GM21576 (cell line): Measurements from ENCODE around the gene SORBS1.

Experiments
- ATAC-seq: cut with Tn5 transposase; IDR thresholded peaks from one replicate; pipeline ENCODE4 v1.9.1; 2021; ENCODE audit warnings: mild to moderate bottlenecking, moderate library complexity; ENCODE audit not compliant: unreplicated experiment

The SORBS1 gene

GRCh38 chr10:95566136-95566535 is 5.0 kb upstream of the SORBS1 start:
- ATAC-seq = no peak

GRCh38 chr10:95565336-95565735 is 4.2 kb upstream of the SORBS1 start:
- no peak for ATAC-seq

DNA sequence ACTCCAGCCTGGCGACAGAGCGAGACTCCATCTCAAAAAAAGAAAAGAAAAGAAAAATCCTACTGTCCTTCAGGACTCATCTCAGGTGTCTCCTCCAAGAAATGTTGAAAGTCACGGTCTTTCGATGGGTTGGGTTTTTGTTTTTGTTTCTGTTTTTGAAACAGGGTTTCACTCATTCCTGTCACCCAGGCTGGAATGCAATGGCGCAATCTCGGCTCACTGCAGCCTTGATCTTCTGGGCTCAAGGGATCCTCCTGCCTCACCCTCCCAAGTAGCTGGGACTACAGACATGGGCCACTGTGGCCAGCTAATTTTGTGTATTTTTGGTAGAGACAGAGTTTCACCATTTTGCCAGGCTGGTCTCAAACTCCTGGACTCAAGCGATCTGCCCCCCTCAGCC is 3.1 kb upstream of the SORBS1 start:
- no peak for ATAC-seq

DNA sequence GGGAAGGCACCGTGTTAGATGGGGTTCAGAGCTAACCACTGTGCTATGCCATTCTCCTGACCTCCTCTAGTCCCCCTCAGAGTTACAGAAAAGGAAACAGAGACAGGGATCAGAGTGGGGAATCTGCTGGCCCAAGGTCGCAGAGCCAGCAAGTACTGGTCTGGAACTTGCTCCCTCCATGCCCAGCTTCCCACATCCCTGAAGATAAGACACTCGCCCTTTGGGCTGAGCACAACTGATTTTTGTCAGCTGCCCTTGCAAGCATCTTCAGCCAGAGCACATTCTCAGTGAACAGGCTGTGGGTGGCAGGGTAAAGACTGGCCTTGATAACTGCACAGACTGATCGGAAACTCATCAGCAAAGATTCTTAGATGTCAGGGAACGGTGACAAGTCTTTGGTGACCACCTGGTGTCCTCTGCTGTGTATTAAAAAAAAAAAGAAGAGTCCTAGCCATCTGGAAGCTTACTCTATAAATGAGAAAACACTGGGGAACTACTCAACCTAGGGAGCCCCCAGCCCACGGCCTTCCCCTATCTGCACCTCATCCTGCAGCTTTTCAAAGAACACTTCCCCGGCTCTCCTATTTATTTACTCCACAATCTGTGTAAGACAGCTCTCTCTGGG is 1.3 kb upstream of the SORBS1 start:
- no peak for ATAC-seq

- no peak for ATAC-seq
These were observed 650 bp upstream of the SORBS1 start for GRCh38 chr10:95561864-95562177.

DNA sequence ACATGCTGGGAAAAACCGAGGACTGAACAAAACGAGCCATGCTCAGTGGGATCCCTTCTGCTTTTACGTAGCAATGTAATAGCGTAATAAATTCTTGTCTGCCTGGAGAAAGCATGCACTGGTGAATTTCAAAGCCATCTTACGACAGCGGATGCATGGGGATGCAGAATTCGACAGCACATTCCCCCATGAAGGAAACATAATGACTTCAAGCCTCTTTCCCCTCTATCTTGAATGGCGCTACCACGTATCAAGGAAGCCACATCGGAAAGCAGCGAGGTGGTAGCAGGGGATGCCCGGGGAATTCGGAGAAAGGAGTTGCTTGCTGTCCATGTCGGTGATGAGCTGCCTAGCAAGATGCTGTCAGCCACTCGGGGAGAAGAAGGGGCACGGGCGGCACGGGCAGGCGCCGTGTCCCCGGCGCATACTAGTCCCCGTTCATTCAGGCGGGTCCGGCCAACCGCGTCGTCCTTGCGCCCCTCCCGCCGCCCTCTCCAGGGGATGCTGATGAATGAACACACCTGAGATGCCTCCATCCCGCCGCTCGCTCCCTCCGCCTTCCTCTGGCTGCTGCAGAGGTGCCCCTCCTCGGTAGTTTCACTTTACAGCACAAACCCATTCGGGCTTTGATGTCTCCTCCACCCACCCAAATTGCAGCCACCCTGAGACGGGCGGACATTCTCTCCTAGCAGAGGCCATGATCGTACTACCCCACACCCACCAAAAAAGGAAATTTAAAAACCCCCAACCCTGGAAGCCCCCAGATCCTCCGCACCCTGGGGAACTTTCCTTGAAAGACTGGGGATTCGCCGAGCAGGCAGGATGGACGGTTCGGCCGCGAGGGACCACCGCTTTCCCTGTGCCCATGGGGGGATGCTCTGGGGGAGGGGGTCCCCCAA is 644 bp downstream of the SORBS1 start:
- ATAC-seq = no peak

DNA sequence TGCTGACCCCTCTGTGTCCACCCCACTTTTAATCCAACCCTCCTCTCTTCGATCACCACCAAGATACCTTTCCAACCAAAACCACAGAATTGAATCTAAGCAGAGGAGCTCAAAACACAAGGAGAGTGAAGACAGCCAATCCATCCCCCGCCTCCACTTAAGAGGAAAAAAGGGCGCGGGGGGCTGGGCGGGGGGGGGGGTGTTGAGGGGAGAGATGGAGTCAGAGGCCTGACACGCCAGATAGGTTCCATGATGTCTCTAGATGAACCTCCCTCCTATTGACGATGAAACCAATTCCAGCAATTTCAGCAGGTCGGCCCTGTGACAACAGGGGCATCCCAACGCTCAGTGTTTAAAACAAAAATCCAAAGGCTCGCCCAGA is 1.3 kb downstream of the SORBS1 start:
- ATAC-seq = no peak

DNA sequence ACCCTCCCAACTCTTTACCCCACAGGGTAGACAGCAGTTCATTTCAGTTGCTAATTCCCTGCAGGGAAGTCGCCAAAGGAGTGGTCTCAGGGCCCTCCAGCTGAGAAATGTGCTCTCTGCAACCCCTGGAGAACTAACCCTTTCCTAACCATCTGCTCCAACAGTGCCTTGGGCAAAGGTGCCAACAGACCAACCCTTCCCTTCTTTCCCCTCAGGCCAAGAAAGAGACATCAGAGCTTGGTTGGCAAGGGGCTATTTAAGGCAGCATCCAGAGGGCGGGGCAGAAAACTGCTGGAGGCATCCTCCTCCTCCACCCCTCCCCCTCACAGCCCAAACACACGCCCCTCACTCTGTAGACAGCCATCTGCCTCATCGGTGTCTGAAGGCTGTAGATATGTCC is 1.7 kb downstream of the SORBS1 start:
- ATAC-seq = no peak

GRCh38 chr10:95558593-95559320 is 2.4 kb downstream of the SORBS1 start:
- no peak for ATAC-seq

DNA sequence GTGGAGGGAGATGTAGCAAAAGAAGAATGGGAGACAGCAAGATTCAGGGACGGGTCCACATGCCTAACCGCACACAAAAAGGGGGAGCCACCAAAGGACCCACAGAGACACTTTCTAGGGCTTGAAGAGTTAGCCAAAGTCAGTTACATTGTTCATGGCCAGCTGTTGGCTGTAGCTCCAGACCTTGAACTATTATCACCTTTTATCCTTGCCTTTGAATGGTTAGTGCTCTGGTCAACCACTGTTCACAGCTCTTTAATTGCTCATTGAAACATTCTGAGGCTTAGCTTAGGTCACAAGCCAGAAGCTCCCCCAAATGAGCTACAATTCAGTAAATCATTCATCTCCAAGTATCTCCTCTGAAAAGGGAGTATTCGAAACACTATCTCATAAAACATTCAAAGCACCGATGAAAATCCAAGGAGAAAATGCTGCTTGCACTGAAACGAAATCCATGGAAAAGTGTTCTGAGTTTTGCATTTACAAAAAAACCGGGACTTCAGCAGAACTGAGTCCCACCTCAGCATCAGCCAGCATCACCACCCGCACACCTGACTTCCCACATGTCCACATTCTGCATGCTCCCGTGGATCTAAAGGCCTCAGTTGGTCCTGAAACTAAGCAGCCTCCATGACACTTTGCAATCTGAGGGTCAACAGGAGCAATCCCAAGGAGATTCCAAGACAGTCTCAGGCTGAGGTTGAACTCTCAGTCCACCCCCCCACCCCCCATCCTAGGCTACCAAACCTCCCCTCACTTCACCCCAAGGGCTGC is 4.0 kb downstream of the SORBS1 start:
- no peak for ATAC-seq

DNA sequence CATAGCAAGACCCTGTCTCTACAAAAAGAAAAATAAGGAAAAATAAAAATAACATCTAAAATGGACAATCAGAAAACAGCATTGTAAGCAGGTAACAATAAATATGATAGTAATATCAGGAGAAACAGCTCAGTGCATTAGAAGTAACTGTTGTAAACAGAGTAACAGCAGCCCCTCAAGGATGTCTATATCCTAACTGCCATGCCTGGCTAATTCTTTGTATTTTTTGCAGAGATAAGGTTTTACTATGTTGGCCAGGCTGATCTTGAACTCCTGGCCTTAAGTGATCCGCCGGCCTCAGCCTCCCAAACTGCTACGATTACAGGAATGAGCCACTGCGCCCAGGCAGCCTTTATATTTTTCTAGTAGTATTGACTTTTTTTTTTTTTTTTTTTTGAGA is 7.5 kb downstream of the SORBS1 start:
- ATAC-seq = no peak

DNA sequence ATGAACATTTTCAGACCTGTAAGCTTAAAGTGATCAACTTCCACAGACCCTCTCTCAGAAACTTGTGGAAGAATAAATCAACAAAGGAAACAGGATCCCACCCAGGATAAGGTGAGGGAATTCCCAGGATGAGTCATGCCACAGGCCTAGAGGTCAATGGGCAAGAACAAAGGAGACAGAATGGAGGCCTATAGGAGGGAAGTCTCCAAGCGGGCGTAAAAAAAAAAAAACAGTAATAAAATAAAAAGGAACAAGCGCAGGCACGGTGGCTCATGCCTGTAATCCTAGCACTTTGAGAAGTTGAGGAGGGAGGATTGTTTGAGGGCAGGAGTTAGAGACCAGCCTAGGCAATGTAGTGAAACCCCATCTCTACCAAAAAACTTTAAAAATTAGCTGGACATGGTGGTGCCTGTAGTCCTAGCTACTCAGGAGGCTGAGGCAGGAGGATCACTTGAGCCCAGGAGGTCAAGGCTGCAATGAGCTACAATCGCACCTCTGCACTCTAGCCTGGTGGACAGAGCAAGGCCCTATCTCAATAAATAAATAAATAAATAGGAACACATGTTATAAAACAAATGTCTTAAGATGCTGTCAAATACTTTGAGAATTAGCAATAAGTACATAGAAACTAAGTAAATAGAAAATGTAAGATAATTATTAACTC is 8.4 kb downstream of the SORBS1 start:
- ATAC-seq = no peak

- no peak for ATAC-seq
These were observed 11.0 kb downstream of the SORBS1 start for GRCh38 chr10:95550073-95550672.

GRCh38 chr10:95547791-95548435 is 13.3 kb downstream of the SORBS1 start:
- no peak for ATAC-seq

GRCh38 chr10:95547197-95547596 is 14.0 kb downstream of the SORBS1 start:
- no peak for ATAC-seq

GRCh38 chr10:95545981-95546380 is 15.2 kb downstream of the SORBS1 start:
- ATAC-seq = no peak

GRCh38 chr10:95544783-95545500 is 16.2 kb downstream of the SORBS1 start:
- no peak for ATAC-seq

- no peak for ATAC-seq
These were observed 17.7 kb downstream of the SORBS1 start for GRCh38 chr10:95543459-95543858.

DNA sequence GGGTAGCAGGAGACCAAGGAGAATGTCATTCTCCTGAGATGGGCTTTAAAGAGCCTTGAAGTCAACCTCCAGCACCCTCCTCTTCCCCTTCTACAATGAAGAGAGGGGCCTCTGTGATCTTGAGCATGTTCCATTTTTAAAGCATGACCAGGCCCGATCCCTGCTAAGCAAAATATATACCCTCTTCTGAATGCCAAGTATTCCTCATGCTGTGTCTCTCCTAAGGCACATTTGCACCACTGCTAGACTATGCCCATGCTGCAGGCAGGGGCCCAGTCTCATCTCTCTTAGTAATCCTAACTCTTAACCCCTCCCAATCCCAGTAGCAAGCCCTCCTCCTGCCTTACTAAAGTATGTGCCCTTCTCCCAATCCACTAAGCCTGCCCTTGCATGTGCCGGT is 18.4 kb downstream of the SORBS1 start:
- no peak for ATAC-seq
